Measurements from ENCODE around the gene RAPGEF5.

- TF ChIP-seq CTCF (conservative IDR thresholded peaks at IDR 0.05; ENCODE audit: low read depth, low read length): no peak
- no peak for TF ChIP-seq EZH2 (IDR thresholded peaks at IDR 0.05; ENCODE audit: low read length, unreplicated experiment)
These were observed 169.1 kb downstream of the RAPGEF5 start for GRCh38 chr7:22187691-22188348.

Data from PC-3 (cell line).